Adrenal gland (tissue), 5 donors: ENCODE data around the gene SGMS1.

ENCODE experiments used
- POLR2A ChIP-seq, 2 donors: fragments of 450-650 bp; IDR thresholded peaks; one replicate each; pipeline ENCODE4 v1.6.1; 2017; ENCODE audit warnings: antibody characterized with exemption in 2 of 2, mild to moderate bottlenecking in 2 of 2, moderate library complexity in 1 of 2
- TF ChIP-seq, protein P1 (sequence below), 6 experiments: fragments of 450-650 bp in 4 of 6; fragments of 200-600 bp in 2 of 6; sonication (generic) in 1 of 6; IDR thresholded peaks; 1 replicate in 5 of 6; 2 replicates in 1 of 6; pipeline versions ENCODE4 v1.5.1 to v1.8.0; 2016 to 2021; ENCODE audit warnings: antibody characterized with exemption in 6 of 6, mild to moderate bottlenecking in 2 of 6, moderate library complexity in 1 of 6
- donor health status: DM: no; HTN: no; CAD: no.

DNA sequence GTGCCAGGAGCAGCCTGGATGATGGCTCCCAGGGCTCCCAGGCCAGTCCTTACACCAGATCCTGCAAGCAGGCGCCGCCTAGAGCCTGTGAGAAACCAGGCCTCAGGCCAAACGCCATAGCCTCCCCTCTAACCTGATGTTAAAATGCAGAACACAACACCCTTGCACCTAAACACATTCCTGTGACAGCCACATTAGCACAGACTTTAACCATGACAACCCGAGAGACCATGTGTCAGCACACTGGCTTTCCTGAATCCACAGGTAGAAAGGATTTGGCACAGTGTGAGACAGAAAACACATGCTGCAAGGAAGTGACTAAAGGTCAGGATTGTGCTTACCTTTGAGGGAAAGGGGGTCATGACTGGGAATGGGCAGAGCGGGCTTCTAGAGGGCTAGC, 59.9 kb downstream of the SGMS1 start:
- TF ChIP-seq POLR2A (IDR thresholded peaks at IDR 0.05) = no peak
- TF ChIP-seq, protein P1, sequence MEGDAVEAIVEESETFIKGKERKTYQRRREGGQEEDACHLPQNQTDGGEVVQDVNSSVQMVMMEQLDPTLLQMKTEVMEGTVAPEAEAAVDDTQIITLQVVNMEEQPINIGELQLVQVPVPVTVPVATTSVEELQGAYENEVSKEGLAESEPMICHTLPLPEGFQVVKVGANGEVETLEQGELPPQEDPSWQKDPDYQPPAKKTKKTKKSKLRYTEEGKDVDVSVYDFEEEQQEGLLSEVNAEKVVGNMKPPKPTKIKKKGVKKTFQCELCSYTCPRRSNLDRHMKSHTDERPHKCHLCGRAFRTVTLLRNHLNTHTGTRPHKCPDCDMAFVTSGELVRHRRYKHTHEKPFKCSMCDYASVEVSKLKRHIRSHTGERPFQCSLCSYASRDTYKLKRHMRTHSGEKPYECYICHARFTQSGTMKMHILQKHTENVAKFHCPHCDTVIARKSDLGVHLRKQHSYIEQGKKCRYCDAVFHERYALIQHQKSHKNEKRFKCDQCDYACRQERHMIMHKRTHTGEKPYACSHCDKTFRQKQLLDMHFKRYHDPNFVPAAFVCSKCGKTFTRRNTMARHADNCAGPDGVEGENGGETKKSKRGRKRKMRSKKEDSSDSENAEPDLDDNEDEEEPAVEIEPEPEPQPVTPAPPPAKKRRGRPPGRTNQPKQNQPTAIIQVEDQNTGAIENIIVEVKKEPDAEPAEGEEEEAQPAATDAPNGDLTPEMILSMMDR (IDR thresholded peaks at IDR 0.05) = no peak
